Neural progenitor cell (in vitro differentiated cells): Measurements from ENCODE around the gene GFRA4.

ENCODE experiments used
- EZH2 ChIP-seq: fragments of 200-600 bp; sonication (generic); IDR thresholded peaks from 2 replicates; pipeline ENCODE4 v1.6.1; 2017; ENCODE audit warnings: antibody characterized with exemption, mild to moderate bottlenecking, moderate library complexity
- TF ChIP-seq, protein P1 (sequence below): fragments of 200-600 bp; sonication (generic); IDR thresholded peaks from 2 replicates; pipeline ENCODE4 v1.5.1; 2017; ENCODE audit warnings: antibody characterized with exemption, mild to moderate bottlenecking

DNA sequence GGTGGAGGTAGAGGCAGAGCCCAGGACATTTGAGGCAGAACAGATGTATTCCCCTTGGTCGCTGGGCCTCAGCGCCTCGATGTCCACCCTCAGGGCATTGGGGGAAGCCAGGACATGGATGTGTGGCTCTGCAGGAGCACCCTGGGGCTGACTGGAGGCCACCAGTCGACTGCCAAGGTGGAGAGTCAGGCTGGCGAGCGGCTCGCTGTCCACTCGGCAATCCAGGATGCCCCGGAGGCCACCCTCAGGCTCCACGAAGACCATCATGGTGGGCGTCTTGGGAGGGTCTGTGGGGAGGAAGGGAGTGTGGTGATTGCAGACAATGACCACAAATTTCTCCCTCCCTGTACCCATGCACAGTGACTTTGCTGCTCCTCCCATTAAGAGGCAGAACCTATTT lies 26.8 kb upstream of the GFRA4 start:
- TF ChIP-seq, protein P1, sequence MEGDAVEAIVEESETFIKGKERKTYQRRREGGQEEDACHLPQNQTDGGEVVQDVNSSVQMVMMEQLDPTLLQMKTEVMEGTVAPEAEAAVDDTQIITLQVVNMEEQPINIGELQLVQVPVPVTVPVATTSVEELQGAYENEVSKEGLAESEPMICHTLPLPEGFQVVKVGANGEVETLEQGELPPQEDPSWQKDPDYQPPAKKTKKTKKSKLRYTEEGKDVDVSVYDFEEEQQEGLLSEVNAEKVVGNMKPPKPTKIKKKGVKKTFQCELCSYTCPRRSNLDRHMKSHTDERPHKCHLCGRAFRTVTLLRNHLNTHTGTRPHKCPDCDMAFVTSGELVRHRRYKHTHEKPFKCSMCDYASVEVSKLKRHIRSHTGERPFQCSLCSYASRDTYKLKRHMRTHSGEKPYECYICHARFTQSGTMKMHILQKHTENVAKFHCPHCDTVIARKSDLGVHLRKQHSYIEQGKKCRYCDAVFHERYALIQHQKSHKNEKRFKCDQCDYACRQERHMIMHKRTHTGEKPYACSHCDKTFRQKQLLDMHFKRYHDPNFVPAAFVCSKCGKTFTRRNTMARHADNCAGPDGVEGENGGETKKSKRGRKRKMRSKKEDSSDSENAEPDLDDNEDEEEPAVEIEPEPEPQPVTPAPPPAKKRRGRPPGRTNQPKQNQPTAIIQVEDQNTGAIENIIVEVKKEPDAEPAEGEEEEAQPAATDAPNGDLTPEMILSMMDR, result no peak
- TF ChIP-seq EZH2, result no peak
